HG02610 (cell line): Measurements from ENCODE around the gene PLA2G15.
"Not testable (repeated sequence)": the region's sequence is repeated elsewhere in the genome, so short reads cannot be mapped to it uniquely, and the experiment has no call there.

Source experiments
- ATAC-seq: cut with Tn5 transposase; IDR thresholded peaks from one replicate; pipeline ENCODE4 v1.9.1; 2021; ENCODE audit warnings: mild to moderate bottlenecking, moderate library complexity; ENCODE audit not compliant: unreplicated experiment

The PLA2G15 gene

DNA sequence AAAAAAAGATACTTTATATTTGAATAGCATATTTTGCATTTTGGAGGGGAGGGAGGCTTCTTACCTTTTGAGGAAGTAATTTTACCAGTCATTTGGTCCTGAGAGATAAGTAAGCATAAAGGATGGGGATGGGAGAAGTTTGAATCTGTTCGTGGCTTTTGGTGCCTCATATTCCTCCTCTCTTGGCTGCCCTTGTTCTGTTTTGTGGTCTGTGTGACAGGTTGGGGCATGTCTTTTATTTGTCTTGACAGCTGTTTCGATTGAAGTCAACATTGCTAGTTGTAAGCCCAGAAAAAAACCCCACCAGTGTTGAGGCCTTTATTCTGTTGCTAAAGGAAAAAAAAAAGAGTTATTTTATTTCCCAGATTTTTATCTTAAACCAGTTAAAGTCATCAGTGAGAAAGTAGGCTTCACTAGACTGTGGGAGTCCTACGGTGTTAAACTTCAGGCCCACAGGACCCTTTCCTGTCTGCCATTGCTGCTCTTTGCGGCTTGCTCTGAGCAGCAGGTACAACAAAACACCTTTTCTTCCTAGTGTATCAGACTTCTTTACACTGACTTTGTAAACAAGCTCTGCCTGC is 30.5 kb downstream of the PLA2G15 start:
- ATAC-seq, result peak; percentile 87

DNA sequence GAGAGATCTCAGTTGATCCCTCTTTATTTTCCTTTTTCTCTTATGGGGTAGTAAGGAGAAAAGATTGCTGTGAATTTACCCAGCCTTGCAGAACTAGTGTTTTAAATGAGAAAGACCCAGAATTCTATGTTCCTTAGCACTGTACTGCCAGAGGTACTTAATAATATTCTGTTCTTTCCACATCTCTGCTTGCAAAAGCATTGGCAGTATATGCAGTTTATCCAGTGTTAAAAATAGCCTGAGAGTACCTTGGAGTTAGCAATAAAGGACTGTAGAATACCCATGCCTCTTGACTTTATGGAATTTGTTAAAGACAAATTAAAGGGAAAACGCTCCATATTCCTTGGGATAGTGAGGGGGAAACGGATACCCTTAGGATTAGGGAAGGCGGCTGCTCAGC is 31.1 kb downstream of the PLA2G15 start:
- no peak for ATAC-seq

DNA sequence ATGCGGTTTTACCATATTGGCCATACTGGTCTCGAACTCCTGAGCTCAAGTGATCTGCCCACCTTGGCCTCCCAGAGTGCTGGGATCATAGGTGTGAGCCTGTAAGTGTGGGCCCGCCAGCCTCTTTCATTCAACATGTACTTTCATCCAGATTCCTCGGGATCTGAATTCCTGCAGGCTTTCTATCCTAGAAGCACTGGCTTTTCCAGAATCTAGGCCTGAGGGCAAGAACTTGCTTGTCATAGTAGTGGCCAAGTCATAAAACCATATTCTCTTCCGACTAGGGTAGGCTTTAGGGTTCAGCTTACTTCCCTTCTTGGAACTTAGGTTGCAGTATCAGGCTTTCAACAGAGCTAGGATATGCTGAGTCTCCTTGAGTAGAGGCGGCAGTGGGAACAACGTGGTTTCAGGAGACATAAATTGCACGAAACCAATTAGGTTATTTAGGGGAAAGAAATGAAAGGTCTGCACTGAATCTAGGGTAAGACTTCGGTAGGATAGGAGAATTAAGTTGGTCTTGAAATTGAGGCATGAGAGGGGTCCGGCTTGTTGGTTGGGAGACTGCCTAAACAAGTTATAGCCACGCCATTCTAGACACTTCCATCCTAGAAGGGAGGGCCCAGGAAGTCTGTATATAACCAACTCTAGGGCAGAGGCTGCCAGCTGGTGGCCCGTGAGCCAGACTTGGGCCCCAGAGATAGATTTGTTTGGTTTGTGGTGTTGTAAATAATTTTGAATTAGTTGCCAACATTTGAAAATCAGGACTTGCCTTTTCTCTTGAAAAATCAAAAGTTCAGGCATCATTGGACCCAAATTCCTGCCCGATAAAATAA is 34.8 kb downstream of the PLA2G15 start:
- no peak for ATAC-seq

DNA sequence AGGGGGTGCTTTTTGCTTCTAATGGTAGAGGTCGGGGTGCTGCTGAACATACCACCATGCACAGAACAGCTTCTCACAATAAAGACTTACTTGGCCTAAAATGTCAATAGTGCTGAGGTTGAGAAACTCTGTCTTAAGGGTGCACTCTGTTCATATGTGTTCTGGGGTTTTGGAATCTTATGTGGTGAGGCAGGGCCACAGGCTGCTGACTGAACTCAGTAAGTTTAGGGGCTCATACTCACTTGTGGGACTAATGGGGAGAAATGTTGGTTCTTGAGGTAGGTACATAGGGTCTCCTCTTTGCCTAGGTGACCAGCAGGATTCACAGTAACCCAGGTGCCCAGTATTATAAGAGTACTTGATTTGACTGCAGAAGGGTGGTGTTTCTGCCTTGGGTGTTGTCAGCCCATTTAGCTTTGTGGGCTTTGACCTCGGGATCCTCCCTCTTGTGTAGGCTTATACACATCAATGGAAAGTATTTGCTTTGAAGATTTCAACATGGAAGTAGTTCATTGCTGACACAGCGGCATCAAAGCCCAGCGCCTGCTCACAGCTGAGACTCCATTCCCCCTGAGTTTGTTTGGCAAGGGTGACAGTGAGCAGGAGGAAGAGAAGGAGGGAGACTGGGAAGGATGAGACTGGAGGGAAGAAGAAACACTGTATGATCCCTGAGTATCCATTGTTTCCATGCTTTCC is 36.3 kb downstream of the PLA2G15 start:
- no peak for ATAC-seq

DNA sequence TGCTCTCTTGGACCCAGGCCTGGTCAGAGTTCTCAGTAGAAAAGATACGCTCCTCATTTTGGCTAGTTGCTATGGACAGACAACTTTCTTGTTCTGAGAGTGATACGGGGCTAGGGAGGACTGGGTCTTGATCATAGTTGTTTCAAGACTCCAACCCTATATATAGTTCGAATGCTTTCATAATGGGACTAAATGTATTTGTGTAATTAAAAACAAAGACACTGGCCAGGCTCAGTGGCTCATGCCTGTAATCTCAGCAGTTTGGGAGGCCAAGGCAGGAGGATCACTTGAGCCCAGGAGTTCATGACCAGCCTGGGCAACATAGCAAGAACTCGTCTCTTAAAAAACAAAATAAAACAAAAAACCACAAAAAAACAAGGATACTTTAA is 36.9 kb downstream of the PLA2G15 start:
- no peak for ATAC-seq

DNA sequence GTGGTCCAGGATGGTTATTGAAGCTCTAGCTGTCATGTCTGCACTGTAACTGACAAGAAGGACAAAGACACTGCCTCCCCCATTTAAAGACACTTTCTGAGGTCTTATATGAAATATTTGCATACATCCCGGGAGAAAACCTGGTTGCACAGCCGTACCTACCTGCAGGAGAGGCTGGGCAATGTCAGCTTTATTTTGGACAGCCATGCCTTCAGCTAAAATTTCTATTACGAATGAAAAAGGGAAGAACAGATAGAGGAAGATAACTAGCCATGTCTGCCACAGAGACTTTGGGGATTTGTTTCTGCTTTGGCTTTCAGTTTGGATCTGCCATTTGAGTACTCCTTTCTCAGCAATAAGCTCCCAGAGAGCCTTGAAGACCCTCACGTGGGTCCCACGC is 38.2 kb downstream of the PLA2G15 start:
- ATAC-seq, result no peak

DNA sequence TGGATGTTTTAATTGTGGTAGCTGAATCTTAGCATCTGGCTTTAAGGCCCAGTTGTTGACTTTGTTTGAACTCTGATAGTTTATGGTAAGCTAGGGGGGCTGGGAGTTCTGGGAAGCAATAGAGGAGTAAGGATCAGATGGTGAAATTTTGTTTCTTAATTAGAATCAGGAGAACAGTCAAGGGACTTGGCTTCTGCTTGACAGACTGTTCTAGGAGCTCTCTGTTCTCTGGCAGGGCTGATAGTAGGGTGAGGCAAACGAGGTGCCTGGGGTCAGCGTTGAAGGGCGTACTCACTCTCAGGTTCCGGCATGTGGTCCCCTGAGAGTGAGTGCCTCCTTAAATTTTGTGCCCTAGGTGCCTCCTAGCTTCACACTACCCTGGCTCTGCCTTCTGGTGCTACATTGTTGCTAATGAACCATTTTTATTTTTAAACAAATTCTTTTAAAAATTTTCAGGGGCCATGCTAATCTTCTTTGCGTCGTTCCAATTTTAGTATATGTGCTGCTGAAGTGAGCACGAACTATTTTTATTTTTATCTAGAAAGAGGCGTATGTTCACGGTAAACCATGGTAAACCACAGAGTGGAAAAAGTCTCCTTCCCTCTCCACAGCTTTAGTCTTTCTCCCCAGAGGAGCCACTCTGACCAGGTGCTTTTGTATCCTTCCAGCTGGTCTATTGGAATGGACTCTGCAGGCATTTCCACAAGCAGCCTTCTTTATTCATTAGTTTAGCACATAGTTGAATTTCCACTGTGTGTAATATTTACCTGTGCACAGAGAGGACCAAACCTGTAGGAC is 38.8 kb downstream of the PLA2G15 start:
- ATAC-seq, result no peak

GRCh38 chr16:68284847-68285246 is 39.7 kb downstream of the PLA2G15 start:
- peak; percentile 53 for ATAC-seq

DNA sequence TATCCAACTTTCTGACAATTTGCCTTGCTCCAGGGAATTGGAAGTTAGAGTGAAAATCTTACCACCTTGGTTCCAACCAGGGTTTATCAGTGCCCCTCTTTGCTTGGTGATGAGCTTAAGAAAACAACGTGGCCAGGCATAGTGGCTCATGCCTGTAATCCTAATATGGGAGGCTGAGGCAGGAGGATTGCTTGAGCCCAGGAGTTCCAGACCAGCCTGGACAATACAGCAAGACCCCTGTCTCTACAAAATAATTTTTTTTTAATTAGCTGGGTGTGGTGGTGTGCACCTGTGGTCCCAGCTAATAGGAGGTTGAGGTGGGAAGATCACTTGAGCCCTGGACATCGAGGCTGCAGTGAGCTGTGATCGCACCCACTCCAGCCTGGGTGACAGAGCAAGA is 40.5 kb downstream of the PLA2G15 start:
- ATAC-seq, result no peak

DNA sequence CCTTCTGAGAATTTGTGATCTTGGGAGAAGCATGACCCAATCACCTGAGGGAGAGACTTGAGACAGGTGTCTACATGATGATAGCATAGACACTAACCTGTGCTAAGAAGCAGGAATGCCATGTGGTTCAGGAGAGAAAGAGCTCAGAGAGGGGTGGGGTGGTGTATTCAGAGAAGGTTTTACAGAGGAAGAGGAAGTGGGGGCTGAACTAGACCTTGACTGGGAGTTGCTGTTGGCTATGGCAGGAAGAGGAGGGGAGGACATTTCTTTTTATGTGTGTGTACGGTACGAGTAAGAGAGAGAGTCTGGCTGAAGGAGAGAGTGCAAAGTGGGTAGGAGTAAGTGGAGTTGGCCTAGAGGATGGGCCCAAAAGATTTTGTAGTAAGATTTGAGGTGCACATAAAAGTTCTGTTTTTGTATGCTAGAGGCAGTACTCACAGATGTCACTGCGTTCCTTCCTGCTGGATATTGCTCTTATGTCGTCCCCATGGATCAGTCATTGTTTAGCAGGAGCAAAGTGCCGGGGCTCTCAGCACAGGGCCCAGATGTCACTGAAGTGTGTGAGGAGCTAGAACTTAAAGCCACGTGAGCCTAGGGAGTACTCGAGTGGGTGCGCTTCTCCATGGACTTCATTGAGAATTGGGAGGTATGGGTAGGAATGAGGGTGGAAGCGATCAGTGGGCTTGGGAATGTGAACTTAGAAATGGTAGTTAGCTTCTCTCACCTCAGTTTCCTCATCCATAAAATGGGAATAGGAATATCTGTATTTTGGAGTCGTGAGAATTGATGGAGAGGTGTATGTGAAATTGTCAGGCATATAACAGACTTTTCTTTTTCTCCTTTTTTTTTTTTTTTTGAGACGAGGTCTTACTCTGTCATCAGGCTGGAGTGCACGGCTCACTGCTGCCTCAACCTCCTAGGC is 41.2 kb downstream of the PLA2G15 start:
- no peak for ATAC-seq

- no peak for ATAC-seq
Observed at GRCh38 chr16:68287276-68288251, 42.4 kb downstream of the PLA2G15 start.

- no peak for ATAC-seq
Observed at GRCh38 chr16:68288252-68288650, 43.1 kb downstream of the PLA2G15 start.

DNA sequence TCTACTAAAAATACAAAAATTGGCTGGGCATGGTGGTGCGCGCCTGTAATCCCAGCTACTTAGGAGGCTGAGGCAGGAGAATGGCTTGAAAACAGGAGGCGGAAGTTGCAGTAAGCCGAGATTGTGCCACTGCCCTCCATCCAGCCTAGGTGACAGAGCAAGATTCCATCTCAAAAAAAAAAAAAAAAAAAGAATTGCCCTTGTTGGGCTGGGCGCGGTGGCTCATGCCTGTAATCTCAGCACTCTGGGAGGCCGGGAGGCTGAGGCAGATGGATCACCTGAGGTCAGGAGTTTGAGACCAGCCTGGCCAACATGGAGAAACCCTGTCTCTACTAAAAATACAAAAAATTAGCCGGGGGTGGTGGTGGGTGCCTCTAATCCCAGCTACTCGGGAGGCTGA is 43.6 kb downstream of the PLA2G15 start:
- not testable (repeated sequence) for ATAC-seq

GRCh38 chr16:68289202-68289601 is 44.0 kb downstream of the PLA2G15 start:
- ATAC-seq, result no peak

DNA sequence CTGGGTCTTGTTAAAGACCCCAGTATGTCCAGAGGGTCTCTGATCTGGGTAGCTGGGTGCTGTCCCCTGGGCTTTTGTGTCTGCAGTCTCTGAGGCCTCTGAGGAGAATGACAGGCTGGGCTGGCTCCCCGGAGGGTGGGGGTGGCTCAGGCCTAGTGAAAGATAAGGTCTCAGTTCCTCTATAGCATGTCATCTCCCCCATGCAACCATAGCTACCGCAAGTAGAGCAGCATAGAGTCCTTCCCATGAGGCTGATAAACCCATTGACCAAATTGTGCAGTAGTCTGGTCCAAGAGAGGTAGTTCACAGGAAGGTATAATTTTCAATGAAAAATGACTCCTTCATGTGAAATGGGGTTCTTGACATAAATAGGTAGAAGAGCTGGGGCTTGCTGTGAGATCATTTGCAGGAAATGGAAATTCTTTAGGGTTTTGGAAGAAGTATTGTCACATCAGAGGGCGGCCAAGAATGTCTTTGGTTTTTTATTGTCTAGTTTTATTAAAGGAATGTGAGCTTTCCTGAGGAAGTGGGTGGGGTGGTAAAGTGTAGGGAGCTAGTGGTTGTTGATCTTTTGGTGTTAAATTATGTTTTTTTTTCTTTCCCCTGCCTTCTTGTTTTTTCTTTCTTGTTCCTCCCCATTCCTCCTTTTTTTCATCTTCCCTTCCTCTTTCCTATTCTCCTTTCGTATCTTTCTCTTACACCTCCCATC is 44.6 kb downstream of the PLA2G15 start:
- peak; percentile 81 for ATAC-seq

- no peak for ATAC-seq
Observed at GRCh38 chr16:68290450-68290849, 45.3 kb downstream of the PLA2G15 start.

- ATAC-seq, result no peak
Observed at GRCh38 chr16:68291227-68291626, 46.1 kb downstream of the PLA2G15 start.

GRCh38 chr16:68292425-68292824 is 47.3 kb downstream of the PLA2G15 start:
- ATAC-seq, result no peak
